NCI-H2227 treated with DMSO at 0.1 percent for 48 hours (cell line): ENCODE measurements around the gene GMCL2.

Experiments
- DNase-seq: peaks from one replicate; lab custom pipeline; 2025; lab: John Stamatoyannopoulos, UW

Gene GMCL2

DNA sequence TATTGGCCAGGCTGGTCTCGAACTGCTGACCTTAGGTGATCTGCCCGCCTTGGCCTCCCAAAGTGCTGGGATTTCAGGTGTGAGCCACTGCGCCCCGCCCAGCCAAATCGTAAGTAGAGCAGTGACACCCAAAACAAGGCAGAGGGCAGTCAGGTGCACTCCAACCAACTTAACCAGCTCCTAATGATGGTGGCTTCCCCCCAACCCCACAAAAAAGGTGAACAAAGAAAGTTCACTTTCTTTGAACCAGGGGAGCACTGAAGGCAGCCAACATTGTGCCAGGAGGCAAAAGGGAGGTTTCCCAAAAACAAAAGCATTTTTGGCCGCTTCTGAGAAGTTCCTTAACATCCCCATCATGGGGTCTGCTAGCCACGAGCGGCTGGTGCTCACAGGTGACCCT is 9.6 kb downstream of the GMCL2 start:
- DNase-seq: no peak

DNA sequence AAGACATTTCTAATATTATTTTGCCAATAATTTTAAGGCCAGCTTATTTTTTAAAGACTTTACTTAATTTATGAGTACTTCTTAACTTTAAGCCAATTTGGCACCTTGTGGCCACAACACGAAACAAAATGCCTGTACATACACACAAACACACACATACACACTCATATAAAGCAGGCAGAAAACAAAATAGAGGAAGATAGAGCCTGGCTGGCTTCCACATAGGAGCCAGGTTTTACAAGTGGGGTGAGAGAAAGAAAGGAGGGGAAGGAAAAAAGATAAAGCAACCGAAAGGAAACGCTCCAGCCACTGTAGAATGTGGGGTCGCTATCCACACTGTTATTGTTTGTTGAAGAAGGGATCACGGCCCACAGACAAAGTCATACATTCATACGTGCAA is 10.4 kb downstream of the GMCL2 start:
- no peak for DNase-seq

DNA sequence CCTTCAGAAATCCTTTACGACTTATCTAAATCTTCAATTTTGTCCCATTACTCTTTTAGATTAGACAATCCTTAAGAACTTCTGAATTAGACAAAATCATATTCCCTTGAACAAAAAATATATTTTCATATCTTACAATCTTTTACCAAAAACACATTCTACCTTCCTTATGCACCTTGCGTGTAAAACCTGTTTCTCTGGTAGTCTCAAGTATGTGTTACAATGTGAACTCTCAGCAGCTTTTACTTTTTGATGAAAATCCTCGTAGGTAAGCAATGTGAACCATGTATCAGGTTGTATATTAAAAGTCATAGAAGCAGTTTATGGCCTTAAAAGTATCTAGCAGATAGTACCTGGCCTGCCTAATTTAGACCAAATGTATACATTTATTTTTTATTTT is 12.7 kb downstream of the GMCL2 start:
- DNase-seq: no peak

DNA sequence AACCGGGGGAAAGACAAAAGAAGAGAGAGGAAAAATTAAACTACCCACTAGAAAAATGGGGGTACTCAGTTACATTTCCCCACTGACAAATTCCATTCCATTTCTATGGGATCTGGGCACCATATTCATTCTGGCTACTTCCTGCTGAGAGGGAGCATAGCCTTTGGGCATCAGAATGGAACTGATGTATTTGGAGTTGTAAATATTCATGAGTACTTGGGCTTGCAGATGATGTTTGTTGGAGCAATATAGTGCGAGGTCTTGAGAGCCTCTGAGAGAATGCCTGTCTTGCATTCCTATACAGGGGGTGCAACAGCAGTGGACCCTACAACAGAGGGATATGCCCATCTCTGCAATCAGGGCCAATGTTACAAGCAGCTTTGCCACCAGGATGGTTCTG is 16.7 kb downstream of the GMCL2 start:
- DNase-seq: no peak

DNA sequence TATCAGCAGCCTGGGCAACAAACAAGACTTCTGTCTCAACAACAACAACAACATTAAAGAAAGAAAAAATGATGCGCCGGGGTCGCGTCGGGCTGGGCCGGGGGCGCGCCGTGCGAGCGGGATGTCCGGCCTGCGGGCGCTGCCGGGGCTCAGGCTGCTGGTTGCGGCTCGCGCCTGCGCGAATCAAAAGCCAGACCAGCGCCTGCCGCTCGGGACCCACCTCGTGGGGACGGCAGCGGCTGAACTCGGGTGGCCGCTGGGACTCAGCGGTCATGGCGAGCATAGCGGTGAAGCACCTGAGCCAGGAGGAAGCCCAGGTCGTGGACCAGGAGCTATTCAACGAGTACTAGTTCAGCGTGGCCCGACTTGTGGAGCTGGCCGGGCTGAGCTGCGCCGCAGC is 21.6 kb downstream of the GMCL2 start:
- DNase-seq: no peak

DNA sequence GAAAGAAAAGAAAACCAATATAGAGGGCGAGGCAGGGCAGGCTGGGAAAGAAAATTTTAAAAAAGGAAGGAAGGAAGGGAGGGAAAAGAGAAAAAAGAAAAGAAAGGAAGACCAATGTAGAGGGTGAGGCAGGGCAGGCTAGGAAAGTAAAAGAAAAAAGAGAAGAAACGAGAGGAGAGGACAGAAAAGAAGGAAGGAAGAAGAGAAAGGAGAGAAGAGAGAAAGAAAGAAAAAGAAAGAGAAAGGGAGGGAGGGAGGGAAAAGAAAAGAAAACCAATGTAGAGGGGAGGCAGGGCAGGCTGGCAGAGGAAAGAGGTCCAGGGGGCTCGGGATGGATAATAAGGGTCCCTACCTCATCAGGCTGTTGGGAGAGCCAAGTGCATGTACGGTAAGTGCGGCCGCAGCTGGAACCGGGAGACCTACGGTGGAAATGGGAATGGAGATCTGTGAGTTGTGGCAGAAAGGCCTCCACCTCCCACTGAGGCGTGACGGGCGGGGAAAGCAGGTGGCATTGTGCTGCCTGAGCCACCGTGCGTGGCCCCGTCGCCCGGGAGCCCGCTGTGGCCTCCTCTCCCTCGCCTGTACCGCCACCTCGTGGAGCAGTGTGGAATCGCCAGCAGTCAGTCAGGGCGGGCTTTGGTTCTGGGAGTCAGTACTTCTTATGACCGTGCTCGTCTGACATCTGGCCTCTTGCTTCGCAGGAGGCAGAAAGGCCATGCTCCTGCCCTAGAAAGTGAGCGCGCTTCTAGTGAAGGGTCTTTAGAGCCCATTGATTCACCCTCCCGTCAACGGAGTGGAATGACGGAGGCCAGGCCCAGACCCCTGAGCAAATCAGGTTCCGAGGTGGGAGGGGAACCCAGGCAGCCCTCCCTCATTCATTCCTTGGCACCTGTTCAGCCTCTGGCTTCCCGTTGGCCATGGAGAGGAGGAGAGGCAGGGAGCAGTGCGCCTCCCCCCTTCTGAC is 23.1 kb downstream of the GMCL2 start:
- peak; percentile 62 for DNase-seq

DNA sequence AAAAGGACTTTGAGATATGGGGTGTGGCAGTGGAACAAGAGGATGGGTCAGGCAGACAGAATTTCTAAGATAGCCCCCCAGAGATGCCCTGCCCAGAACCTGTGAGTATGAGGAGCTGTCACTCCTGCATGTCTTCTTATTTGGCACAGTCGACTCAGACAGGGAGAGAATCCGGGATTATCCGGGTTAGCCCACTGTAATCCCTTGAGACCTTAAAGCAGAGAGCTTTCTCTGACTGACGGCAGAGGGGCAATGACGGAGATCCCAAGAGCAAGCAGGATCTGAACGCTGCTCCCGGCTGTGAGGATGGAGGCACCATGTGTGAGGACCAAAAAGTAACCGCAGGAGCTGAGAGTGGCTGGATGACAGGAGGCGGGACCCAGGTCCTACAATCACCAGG is 24.7 kb downstream of the GMCL2 start:
- DNase-seq: no peak

DNA sequence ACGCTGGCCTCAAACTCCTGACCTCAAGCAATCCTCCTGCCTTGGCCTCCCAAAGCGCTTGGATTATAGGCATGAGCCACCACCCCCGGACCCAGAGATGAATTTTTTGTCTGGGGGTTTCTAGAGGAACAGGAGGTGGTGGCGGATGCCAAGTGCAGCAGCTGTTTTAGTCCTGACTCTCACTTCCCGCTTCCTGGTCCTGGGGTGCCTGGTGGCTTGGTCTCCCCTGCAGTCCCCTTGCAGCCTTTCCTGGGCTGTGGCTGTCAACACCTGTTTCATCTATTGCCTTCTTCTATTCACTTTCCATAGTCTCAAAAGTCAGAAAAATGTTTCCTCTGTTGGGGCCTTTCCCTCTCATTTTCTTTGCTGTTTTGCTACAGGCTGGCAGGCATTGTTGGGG is 27.0 kb downstream of the GMCL2 start:
- no peak for DNase-seq

DNA sequence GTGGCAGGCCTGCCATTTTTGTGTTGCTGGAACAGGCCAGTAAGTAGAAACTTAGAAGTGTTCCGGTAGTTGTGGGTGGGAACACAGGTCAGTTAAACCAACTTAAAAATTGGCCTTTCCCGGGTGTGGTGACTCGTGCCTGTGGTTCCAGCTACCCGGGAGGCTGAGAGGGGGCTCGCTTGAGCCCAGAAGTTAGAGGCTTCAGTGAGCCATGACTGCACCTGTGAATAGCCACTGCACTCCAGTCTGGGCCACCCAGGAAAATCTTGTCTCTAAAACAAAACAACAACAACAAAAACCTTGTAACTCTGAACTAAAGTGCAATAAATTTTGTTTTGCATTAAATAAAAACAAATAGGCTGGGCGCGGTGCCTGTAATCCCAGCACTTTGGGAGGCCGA is 32.1 kb downstream of the GMCL2 start:
- DNase-seq: no peak

DNA sequence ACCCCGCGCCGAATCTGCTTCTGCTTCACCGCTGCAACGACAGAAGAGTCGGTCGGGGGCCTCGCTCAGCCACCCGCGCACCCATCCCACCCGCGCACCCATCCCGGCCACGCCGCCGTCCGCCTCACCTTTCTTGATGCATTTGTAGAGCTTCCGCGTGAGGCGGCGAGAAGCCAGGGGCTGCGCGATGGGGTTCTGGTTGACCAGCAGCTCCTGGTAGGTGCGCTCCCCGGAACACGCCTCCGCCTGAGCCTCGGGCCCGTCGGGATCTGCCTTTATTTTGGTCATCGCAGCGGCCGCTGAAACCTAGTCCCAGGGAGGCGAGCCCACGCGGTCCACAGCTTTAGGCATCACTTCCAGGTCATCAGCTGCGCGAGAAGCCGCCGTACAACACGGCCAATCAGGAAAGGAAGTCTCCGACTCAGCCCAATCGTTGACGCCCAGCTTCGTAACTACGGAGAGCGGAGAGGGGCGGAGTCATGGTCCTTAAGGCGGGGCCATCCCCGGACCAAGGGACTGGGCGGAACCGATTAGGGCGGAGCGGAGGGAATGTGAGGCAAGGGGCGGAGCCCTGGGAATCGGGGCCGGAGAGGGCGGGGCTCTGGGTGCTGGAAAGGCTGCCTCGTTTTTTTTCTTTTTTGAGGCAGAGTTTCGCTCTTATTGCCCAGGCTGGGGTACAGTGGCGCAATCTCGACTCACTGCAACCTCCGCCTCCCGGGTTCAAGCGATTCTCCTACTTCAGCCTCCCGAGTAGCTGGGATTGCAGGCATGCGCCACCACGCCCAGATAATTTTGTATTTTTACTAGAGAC is 33.4 kb downstream of the GMCL2 start, which contains the start of gene NHP2:
Gene NHP2 (minus strand): TSS at position 356 of the 811 bp plus-strand sequence. CDS start 68 bp downstream, at position 288.
- peak; percentile 96 for DNase-seq

DNA sequence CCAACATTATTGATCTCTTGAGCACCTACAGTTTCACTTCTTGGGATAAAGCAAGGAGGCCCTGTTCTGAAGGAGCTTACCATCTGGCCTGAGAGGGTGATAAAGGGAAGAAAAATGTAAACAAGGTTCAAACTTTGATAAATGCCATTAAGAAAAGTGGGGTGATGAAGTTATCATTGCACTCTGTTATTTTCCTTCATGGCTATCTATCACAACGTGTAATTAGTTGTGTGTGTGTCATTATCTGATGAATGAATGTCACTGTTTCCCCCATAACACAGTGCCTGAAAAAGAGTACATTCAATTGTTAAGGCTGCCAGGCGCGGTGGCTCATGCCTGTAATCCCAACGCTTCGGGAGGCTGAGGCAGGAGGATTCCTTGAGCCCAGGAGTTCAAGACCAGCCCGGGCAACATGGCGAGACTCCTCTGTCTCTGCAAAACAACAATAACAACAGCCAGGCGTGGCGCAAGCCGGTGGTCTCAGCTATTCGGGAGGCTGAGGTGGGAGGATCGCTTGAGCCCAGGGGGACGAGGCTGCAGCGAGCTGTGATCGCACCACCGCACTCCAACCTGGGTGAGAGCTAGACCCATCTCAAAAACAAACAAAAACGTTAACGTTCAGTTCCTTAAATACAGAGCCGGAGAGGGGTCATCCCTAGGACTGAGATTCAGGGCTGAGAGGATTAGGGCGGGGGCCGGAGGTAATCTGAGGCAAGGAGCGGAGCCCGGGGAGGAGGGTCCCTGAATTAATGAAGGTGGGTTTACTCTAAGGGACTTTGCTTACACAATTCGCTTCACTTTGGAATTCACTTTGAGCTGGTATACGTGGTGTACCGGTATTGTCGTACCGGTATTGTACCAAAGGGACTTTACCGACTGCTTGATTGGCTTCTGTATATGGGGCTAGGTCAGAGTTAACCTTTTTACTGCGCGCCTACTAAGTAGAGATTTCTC is 34.4 kb downstream of the GMCL2 start:
- no peak for DNase-seq

DNA sequence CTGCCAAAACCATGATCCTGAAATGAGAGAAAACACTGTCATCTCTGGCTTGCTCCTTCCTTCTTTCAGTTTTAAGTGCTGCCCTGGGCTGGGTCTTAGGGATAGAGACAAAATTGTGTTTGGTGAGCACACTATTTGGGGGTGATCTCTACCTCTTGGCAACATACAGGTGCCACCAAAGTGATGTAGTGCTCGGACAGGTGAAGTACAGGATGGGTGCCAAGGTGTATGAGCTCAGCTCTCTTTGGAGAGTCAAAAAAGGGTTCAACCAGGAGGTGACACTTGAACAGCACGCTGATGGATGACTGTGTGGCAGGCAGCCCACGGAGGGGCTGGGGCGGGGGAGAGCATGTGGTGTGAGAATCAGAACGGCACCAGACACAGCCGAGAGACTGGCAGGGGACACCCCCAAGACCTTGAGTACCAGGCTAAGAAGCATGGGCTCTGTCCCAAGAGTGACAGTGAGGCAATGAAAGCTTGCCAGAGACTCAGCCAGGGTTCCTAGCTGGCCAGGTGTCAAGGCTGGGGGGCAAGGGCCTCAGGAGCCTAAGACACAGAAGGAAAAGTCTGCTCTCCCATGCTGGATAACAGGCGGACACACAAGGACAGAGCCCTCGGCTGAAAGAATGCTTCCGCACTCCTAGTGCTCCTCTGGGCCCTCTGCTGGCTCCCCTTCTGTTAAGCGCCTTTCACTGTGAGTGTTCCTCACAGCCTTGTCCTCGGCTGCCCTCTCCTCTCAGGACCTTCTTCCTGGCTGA is 36.0 kb downstream of the GMCL2 start:
- no peak for DNase-seq

DNA sequence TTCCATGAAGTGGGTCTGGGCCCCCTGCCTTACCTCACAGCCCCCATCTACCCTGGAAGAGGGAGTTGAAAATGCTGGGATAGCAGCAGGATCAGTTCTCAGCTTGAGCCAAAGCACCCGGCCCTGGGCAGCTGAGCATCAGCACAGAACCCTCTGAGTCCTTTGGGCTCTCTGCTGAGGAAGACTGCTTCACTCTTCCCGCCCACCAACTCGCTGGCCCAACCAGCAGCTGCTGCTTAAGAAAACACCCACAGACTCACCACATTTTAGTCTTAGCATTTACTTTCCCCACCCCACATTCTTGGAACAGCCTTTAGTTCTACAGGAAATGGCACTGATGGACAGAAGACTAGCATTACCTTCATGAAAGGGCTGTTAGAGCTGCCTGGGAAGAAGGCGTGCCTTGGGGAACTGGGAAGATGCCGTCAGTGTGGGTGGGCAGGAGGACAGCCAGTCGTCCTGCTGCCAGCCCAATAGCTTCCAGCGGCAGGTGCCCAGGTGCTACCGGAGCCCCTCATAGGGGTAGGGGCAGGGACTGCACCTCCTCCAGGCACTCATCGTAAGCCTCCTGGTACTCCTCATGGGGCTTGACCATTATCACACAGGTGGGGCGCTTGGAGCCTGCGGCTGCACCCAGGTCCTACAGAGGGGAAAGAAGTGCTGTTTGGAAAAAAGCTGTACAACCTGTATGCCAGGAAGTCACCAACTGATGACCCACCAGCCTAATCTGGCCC is 37.8 kb downstream of the GMCL2 start:
- DNase-seq: no peak

DNA sequence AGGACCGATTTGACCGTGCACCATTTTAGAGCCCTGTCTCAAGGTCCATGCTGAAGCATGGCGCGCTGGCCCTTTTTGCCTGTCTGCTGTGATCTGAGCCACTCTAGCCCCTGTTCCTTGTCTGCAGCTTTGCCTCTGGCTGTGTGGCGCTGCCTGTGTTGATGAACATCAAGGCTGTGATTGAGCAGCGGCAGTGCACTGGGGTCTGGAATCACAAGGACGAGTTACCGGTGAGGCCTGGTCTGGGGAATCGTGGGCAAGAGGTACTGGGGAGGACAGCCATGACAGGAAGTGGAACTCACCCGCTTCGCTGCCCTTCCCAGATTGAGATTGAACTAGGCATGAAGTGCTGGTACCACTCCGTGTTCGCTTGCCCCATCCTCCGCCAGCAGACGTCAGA is 39.8 kb downstream of the GMCL2 start:
- DNase-seq: no peak

DNA sequence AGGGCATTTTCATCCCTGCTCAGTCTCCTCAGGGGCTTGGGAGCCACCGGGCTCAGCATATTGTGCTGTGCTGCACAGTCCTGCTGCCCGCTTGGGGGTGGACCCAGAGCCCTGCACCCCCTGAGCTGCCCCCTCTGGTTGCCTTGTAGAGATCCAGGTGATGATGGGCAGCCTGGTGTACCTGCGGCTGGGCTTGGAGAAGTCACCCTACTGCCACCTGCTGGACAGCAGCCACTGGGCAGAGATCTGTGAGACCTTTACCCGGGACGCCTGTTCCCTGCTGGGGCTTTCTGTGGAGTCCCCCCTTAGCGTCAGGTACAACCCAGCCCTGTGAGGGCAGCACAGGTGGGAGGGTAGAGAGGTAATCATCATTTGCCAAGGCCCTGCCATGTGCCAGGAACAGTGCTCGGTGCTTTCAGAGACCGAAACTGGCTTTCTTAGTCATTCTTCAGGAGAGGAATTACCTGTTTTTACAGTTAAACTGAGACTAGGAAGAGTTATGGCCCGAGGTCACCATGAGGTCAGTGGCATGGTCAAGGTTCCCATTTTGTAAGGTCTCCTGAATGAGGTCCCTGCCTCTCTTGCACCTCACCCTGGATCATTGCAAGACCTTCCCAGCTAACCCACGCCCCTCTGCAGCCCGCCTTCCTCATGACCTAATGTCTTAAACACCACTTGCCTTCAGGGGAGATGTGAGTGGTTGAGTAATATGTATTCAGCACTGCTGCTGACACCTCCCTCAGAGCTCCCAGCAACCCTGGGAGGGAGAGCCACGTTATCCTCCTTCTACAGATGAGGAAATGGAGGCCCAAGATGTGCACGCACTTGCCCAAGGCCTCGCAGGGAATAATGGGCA is 41.0 kb downstream of the GMCL2 start:
- DNase-seq: peak; percentile 13

DNA sequence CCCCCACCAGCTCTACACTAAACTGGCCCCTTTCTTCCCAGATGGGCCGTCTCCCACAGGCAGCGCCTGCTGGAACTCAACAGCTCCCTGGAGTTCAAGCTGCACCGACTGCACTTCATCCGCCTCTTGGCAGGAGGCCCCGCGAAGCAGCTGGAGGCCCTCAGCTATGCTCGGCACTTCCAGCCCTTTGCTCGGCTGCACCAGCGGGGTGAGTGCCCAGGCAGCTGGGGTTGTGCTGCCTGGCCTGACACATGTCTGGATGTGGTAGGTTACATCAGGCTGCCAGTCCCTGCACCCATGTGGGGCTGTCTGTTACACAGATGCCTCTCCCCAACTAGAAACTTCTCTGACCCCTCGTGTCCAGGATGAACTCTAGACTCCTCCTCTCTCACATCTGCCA is 43.3 kb downstream of the GMCL2 start:
- no peak for DNase-seq

DNA sequence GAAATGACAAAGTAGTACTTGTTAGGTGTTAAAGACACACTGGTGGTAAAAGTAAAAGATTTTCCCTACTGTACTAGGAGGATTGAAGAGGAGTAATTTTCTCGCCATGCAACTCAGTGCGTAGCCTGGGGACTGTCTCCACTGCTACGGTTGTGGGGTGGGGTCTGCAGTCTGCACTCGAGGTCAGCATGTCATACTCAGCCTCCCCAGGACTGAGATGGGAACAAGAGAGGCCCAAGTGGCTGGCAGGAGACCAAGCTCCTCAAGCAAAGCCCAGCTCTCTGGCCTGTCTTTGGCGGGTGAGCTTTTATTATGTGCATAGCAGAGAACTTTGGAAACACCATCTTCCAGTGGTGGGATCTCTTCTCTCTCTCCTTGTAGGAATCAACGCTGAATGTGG is 43.9 kb downstream of the GMCL2 start:
- DNase-seq: no peak

DNA sequence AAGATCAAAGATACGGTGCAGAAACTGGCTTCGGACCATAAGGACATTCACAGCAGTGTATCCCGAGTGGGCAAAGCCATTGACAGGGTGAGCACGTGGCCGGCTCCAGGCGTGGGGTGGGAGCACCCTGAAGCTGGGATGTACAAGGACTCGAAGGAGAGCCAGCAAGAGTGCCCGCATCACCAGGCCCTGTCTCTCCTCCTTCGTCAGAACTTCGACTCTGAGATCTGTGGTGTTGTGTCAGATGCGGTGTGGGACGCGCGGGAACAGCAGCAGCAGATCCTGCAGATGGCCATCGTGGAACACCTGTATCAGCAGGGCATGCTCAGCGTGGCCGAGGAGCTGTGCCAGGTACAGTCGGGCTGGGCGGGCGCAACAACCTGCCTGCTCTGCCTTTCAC is 44.5 kb downstream of the GMCL2 start:
- no peak for DNase-seq

DNA sequence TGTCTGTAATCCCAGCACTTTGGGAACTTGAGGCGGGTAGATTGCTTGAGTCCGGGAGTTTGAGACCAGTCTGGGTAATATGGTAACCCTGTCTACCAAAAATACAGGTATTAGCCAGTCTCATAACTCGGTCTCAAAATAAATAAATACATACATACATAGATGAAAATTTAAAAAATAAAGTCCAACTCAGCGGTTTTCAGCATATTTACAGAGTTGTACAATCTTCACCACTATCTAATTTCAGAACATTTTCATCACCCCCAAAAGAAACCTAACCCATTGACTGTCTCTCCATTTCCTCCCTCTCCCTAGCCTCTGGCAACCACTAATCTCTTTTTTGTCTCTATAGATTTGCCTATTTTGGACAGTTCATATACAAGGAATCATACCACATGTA is 45.6 kb downstream of the GMCL2 start:
- DNase-seq: no peak
